OCI-LY1 (cell line): ENCODE results near the gene SP2.

Experiments used
- H2AFZ ChIP-seq: fragments of 200-600 bp; sonication (generic), shearing (Covaris generic); 2 replicates; pipeline ENCODE4 v1.6.0; 2014; ENCODE audit warnings: antibody characterized with exemption, mild to moderate bottlenecking, low read length
- H3F3A ChIP-seq: fragments of 200-600 bp; sonication (generic), shearing (Covaris generic); 2 replicates; pipeline ENCODE4 v1.6.0; 2014; ENCODE audit warnings: mild to moderate bottlenecking, antibody characterized with exemption, low read length, moderate library complexity; ENCODE audit not compliant: insufficient read depth
- H3K27ac ChIP-seq: fragments of 200-600 bp; sonication (generic); 2 replicates; pipeline ENCODE4 v1.5.1; 2014; ENCODE audit warnings: low read length, mixed run types, mild to moderate bottlenecking, low read depth; ENCODE audit not compliant: poor library complexity, severe bottlenecking
- H3K27me3 ChIP-seq: fragments of 200-600 bp; sonication (generic); 2 replicates; pipeline ENCODE4 v1.6.0; 2014; ENCODE audit warnings: antibody characterized with exemption, mild to moderate bottlenecking, low read length, moderate library complexity; ENCODE audit not compliant: insufficient read depth
- H3K36me3 ChIP-seq: fragments of 200-600 bp; sonication (generic); 2 replicates; pipeline ENCODE4 v1.6.1; 2014; ENCODE audit warnings: mild to moderate bottlenecking, antibody characterized with exemption, low read length, moderate library complexity, mixed read lengths; ENCODE audit not compliant: insufficient read depth
- H3K4me1 ChIP-seq: fragments of 200-600 bp; sonication (generic); 2 replicates; pipeline ENCODE4 v1.5.1; 2014; ENCODE audit warnings: mild to moderate bottlenecking, low read length, moderate library complexity; ENCODE audit not compliant: insufficient read depth, severe bottlenecking
- H3K4me2 ChIP-seq: fragments of 200-600 bp; sonication (generic), shearing (Covaris generic); 2 replicates; pipeline ENCODE4 v1.6.1; 2014; ENCODE audit warnings: low read length
- H3K4me3 ChIP-seq: fragments of 200-600 bp; sonication (generic); 2 replicates; pipeline ENCODE4 v1.5.1; 2014; ENCODE audit warnings: low read length, low read depth, mild to moderate bottlenecking, mixed read lengths; ENCODE audit not compliant: poor library complexity, severe bottlenecking
- H3K79me2 ChIP-seq: fragments of 200-600 bp; shearing (Covaris generic); 2 replicates; pipeline ENCODE4 v1.6.1; 2016; ENCODE audit warnings: mixed run types, low read length, mixed read lengths; ENCODE audit not compliant: insufficient read depth
- H3K9ac ChIP-seq: fragments of 200-600 bp; sonication (generic), shearing (Covaris generic); 2 replicates; pipeline ENCODE4 v1.6.1; 2014; ENCODE audit warnings: mild to moderate bottlenecking, low read length, mixed read lengths
- H3K9me2 ChIP-seq: fragments of 200-600 bp; sonication (generic), shearing (Covaris generic); 2 replicates; pipeline ENCODE4 v1.6.1; 2014; ENCODE audit warnings: low read depth, mild to moderate bottlenecking, low read length, mixed read lengths
- H3K9me3 ChIP-seq: fragments of 200-600 bp; shearing (Covaris generic); 2 replicates; pipeline ENCODE4 v1.6.1; 2014; ENCODE audit warnings: low read length, mixed read lengths
- H4K20me1 ChIP-seq: fragments of 200-600 bp; sonication (generic), shearing (Covaris generic); 2 replicates; pipeline ENCODE4 v1.6.0; 2016; ENCODE audit warnings: mild to moderate bottlenecking, low read length; ENCODE audit not compliant: insufficient read depth
- EZH2 ChIP-seq: fragments of 200-600 bp; sonication (generic), shearing (Covaris generic); IDR thresholded peaks from 2 replicates; pipeline ENCODE4 v1.8.0; 2017; ENCODE audit warnings: borderline replicate concordance, mixed run types, mild to moderate bottlenecking, antibody characterized with exemption, low read length, moderate library complexity, mixed read lengths
- TF ChIP-seq, protein P1 (sequence below): fragments of 200-600 bp; sonication (generic), shearing (Covaris generic); IDR thresholded peaks from 2 replicates; pipeline ENCODE4 v1.5.1; 2017; ENCODE audit warnings: mild to moderate bottlenecking, antibody characterized with exemption, low read length, moderate library complexity, mixed read lengths

SP2 gene

DNA sequence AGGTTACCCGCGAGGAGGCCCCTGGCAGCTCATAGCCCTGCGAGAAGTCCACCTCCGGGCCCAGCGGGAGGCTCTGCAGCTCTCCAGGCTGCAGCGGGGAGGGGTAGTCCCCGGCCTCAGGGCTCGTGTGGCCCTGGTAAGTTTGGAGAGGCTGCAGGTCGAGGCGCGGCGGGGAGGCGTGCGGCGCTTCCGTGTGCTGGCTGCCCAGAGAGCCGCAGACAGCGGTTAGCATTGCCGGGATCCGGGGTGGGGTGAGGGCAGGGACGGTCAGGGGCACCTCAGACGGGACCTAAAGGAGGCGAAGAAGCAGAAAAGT lies 47.9 kb upstream of the SP2 start:
- H3K4me3 ChIP-seq, result no peak overlapping the region
- H3K27me3 ChIP-seq, result no peaks in the 10 kb centered on the region; the same call in 1 of the 2 replicates
- no peak overlapping the region for H3K27ac ChIP-seq
- H4K20me1 ChIP-seq, result no peaks in the 10 kb centered on the region
- H3K36me3 ChIP-seq, result no peaks in the 10 kb centered on the region
- H3K9ac ChIP-seq, result no peak overlapping the region
- no peaks in the 10 kb centered on the region for H3K4me1 ChIP-seq
- TF ChIP-seq EZH2, result no peak
- TF ChIP-seq, protein P1, sequence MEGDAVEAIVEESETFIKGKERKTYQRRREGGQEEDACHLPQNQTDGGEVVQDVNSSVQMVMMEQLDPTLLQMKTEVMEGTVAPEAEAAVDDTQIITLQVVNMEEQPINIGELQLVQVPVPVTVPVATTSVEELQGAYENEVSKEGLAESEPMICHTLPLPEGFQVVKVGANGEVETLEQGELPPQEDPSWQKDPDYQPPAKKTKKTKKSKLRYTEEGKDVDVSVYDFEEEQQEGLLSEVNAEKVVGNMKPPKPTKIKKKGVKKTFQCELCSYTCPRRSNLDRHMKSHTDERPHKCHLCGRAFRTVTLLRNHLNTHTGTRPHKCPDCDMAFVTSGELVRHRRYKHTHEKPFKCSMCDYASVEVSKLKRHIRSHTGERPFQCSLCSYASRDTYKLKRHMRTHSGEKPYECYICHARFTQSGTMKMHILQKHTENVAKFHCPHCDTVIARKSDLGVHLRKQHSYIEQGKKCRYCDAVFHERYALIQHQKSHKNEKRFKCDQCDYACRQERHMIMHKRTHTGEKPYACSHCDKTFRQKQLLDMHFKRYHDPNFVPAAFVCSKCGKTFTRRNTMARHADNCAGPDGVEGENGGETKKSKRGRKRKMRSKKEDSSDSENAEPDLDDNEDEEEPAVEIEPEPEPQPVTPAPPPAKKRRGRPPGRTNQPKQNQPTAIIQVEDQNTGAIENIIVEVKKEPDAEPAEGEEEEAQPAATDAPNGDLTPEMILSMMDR, result no peak
- no peak overlapping the region for H3K4me2 ChIP-seq
- no peak overlapping the region for H2AFZ ChIP-seq
- no peaks in the 10 kb centered on the region for H3K79me2 ChIP-seq
- no peaks in the 10 kb centered on the region for H3K9me2 ChIP-seq
- H3K9me3 ChIP-seq, result no peaks in the 10 kb centered on the region
- H3F3A ChIP-seq, result no peaks in the 10 kb centered on the region

DNA sequence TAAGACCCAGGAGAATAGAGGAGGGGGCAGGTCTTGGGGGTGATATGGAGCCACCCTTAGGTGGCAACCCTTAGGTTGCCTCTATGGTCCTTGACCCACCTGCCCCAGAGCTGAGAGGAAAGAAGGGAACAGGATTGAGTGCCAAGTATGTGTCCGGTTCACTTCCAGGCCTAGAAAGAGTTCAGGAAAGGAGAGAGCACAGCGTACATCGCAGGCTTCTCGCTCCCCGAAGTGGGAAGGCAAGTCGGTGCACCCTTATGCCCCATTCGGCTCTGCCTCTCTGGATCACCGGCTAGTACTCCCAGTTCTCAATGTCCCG lies 45.7 kb upstream of the SP2 start:
- Histone ChIP-seq H4K20me1 (no peaks in the 10 kb centered on the region), H2AFZ (no peak overlapping the region), H3K4me2 (no peak overlapping the region), H3K4me1 (no peaks in the 10 kb centered on the region), H3K9me3 (no peaks in the 10 kb centered on the region), H3K27me3 (no peaks in the 10 kb centered on the region; the same call in 1 of the 2 replicates), H3K9me2 (no peaks in the 10 kb centered on the region), H3K4me3 (no peak overlapping the region), H3F3A (no peaks in the 10 kb centered on the region), H3K79me2 (no peaks in the 10 kb centered on the region), H3K27ac (no peak overlapping the region), H3K36me3 (no peaks in the 10 kb centered on the region), H3K9ac (no peak overlapping the region)
- TF ChIP-seq, protein P1, result no peak
- no peak for TF ChIP-seq EZH2

DNA sequence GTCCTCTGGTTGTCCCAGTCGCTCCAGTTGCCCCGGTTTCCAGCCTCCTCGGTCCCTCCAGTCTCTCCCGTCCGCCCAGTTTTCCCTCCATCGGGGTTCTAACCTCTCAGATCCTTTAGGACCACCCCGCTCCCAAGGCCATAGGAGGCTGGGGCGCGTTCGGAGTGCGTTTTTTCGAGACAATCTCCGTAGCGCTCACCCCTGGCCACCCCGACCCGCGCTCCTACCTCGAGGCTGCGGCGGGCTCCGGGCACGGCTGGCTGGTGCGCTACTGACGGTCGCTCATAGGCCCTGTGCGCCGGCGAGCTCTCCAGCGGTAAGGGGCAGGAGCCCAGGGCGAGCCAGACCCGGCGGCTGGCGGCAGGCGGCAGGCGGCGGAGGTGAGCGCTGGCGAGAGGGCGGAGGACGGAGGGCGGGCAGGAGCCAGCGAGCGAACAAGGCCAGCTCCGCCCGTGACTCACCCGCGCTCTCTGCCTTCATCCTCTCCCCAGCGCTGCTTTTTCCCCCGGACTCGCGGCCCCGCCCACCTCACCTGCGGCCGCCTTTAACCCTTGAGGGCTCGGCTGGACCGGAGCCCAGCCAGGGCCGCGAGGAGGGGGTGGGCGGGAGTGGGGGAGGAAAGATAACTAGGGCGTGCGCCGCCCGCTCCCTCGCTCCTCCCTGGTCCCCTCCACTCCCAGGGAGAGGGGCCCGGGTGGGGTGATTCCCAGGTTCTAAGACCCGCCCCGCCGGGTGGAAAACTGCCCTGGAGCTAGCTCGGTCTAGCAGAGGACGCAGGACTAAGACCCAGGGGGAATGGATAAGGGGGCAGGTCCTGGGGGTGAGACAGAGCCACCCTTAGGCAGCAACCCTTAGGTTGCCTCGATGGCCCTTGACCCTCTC lies 45.1 kb upstream of the SP2 start, which contains the start of gene SP6:
TSS of gene SP6 (minus strand) at position 472 of the 882 bp plus-strand sequence. CDS start 2,734 bp downstream, outside the sequence.
- Histone ChIP-seq H2AFZ (no peak within 1 kb of the TSS), H3K9me2 (no peaks in the 10 kb centered on the region), H3K27ac (no peak within 1 kb of the TSS), H3K79me2 (no peaks in the 10 kb centered on the region), H3K4me3 (no peak within 1 kb of the TSS), H4K20me1 (no peaks in the 10 kb centered on the region), H3F3A (no peaks in the 10 kb centered on the region), H3K27me3 (no peaks in the 10 kb centered on the region; the same call in none of the 2 replicates), H3K36me3 (no peaks in the 10 kb centered on the region), H3K4me1 (no peaks in the 10 kb centered on the region), H3K4me2 (no peak within 1 kb of the TSS), H3K9me3 (no peaks in the 10 kb centered on the region), H3K9ac (no peak within 1 kb of the TSS)
- TF ChIP-seq, protein P1, result no peak
- TF ChIP-seq EZH2, result no peak
